Natural killer cell treated with Interleukin-12 subunit alpha and Interleukin-12 subunit beta and Interleukin-15 and Interleukin-18, amount 100 ng/mL, for 72 hours (primary cell): Measurements from ENCODE around the gene CXCL14. TPM values are rescaled to one million over a fixed set of nuclear protein-coding genes. Genes with fewer than 3 reads are reported as not detected.
A peak's percentile ranks its signal among the peaks of the same experiment; 100 is the strongest.

Source experiments
- ATAC-seq, 2 donors: fragments of 150-1000 bp; cut with Tn5 transposase in 1 of 2; sonication (Bioruptor Pico), chemical (Tn5 transposase) in 1 of 2; 2 replicates each; pipeline ENCODE4 v1.10.0; 2021
- DNase-seq: peaks from one replicate; pipeline ENCODE4 v3.0.0; 2022; ENCODE audit warnings: low spot score
- H3K27ac Mint-ChIP-seq, 2 donors: 1 replicate in 1 of 2; 2 replicates in 1 of 2; pipeline ENCODE4 v1.8.0; 2022; ENCODE audit warnings: mixed read lengths in 2 of 2, mild to moderate bottlenecking in 1 of 2, moderate library complexity in 1 of 2
- H3K27me3 Mint-ChIP-seq, 2 donors: 1 replicate in 1 of 2; 2 replicates in 1 of 2; pipeline ENCODE4 v1.8.0; 2022; ENCODE audit warnings: mixed read lengths in 2 of 2
- H3K36me3 Mint-ChIP-seq: one replicate; pipeline ENCODE4 v1.8.0; 2022; ENCODE audit warnings: mixed read lengths
- H3K4me1 Mint-ChIP-seq, 2 donors: 1 replicate in 1 of 2; 2 replicates in 1 of 2; pipeline ENCODE4 v1.8.0; 2022; ENCODE audit warnings: low read depth in 2 of 2, mixed read lengths in 2 of 2, mild to moderate bottlenecking in 1 of 2
- H3K4me3 Mint-ChIP-seq: one replicate; pipeline ENCODE4 v1.8.0; 2022; ENCODE audit warnings: mixed read lengths
- H3K9me3 Mint-ChIP-seq: 2 replicates; pipeline ENCODE4 v1.8.0; 2022; ENCODE audit warnings: mixed read lengths
- total RNA-seq, 2 donors: library from RNA; stranded (reverse); gene quantifications; one replicate each; pipeline ENCODE4 v1.2.3, GENCODE V29; 2022

The CXCL14 gene
- total RNA-seq, 2 donors from 2014 or later, result not detected

GRCh38 chr5:135602882-135603721 lies 24.3 kb upstream of the CXCL14 start:
- H3K27ac Mint-ChIP-seq, result no peak overlapping the region
- peaks cover 6 to 18% of the 10 kb centered on the region in 2 donors for H3K27me3 Mint-ChIP-seq
- no peak overlapping the region for H3K4me3 Mint-ChIP-seq
- no peak for ATAC-seq
- no peak for DNase-seq
- no peaks in the 10 kb centered on the region for H3K4me1 Mint-ChIP-seq
- no peaks in the 10 kb centered on the region for H3K9me3 Mint-ChIP-seq
- H3K36me3 Mint-ChIP-seq, result no peaks in the 10 kb centered on the region

- H3K36me3 Mint-ChIP-seq, result no peaks in the 10 kb centered on the region
- no peak overlapping the region for H3K4me3 Mint-ChIP-seq
- ATAC-seq (no peak), DNase-seq (no peak)
- no peaks in the 10 kb centered on the region for H3K9me3 Mint-ChIP-seq
- H3K27me3 Mint-ChIP-seq, result peaks cover 6 to 11% of the 10 kb centered on the region in 2 donors
- no peaks in the 10 kb centered on the region for H3K4me1 Mint-ChIP-seq
- no peak overlapping the region for H3K27ac Mint-ChIP-seq
These were observed 22.7 kb upstream of the CXCL14 start for GRCh38 chr5:135601466-135601865.

- peaks cover 7 to 11% of the 10 kb centered on the region in 2 donors for H3K27me3 Mint-ChIP-seq
- H3K27ac Mint-ChIP-seq, result no peak overlapping the region
- DNase-seq (no peak), ATAC-seq (peak in 1 of 2 donors; percentile 18)
- H3K4me3 Mint-ChIP-seq, result no peak overlapping the region
- H3K36me3 Mint-ChIP-seq, result no peaks in the 10 kb centered on the region
- H3K9me3 Mint-ChIP-seq, result no peaks in the 10 kb centered on the region
- H3K4me1 Mint-ChIP-seq, result no peaks in the 10 kb centered on the region
These were observed 22.2 kb upstream of the CXCL14 start for GRCh38 chr5:135600971-135601381.

GRCh38 chr5:135600152-135600570 lies 21.4 kb upstream of the CXCL14 start:
- no peak for DNase-seq
- ATAC-seq, result no peak
- Mint-ChIP-seq H3K4me3 (no peak overlapping the region), H3K4me1 (no peaks in the 10 kb centered on the region), H3K27me3 (peaks cover 7 to 11% of the 10 kb centered on the region in 2 donors), H3K27ac (no peak overlapping the region), H3K9me3 (no peaks in the 10 kb centered on the region), H3K36me3 (no peaks in the 10 kb centered on the region)

GRCh38 chr5:135599421-135600151 lies 20.8 kb upstream of the CXCL14 start:
- Mint-ChIP-seq H3K4me3 (no peak overlapping the region), H3K27ac (no peak overlapping the region), H3K27me3 (peaks cover 7 to 11% of the 10 kb centered on the region in 2 donors), H3K36me3 (no peaks in the 10 kb centered on the region), H3K4me1 (no peaks in the 10 kb centered on the region), H3K9me3 (no peaks in the 10 kb centered on the region)
- ATAC-seq (no peak), DNase-seq (no peak)

GRCh38 chr5:135598691-135599395 lies 20.1 kb upstream of the CXCL14 start:
- Mint-ChIP-seq H3K9me3 (no peaks in the 10 kb centered on the region), H3K36me3 (no peaks in the 10 kb centered on the region)
- no peak for DNase-seq

GRCh38 chr5:135596788-135597187 lies 18.0 kb upstream of the CXCL14 start:
- H3K27ac Mint-ChIP-seq, result no peak overlapping the region
- ATAC-seq (no peak), DNase-seq (no peak)
- no peaks in the 10 kb centered on the region for H3K36me3 Mint-ChIP-seq
- peaks cover 11 to 18% of the 10 kb centered on the region in 2 donors for H3K27me3 Mint-ChIP-seq
- H3K9me3 Mint-ChIP-seq, result no peaks in the 10 kb centered on the region
- no peak overlapping the region for H3K4me3 Mint-ChIP-seq
- H3K4me1 Mint-ChIP-seq, result no peaks in the 10 kb centered on the region

More at GRCh38 chr5:135598691-135599395, 20.1 kb upstream of the CXCL14 start:
- H3K4me3 Mint-ChIP-seq, result no peak overlapping the region
- peaks cover 7 to 11% of the 10 kb centered on the region in 2 donors for H3K27me3 Mint-ChIP-seq
- no peak overlapping the region for H3K27ac Mint-ChIP-seq
- no peak for ATAC-seq
- no peaks in the 10 kb centered on the region for H3K4me1 Mint-ChIP-seq

- no peaks in the 10 kb centered on the region for H3K36me3 Mint-ChIP-seq
- H3K27me3 Mint-ChIP-seq, result peaks cover 13 to 18% of the 10 kb centered on the region in 2 donors
- H3K27ac Mint-ChIP-seq, result no peak overlapping the region
- H3K4me3 Mint-ChIP-seq, result no peak overlapping the region
- no peak for ATAC-seq
- no peak for DNase-seq
- no peaks in the 10 kb centered on the region for H3K4me1 Mint-ChIP-seq
- no peaks in the 10 kb centered on the region for H3K9me3 Mint-ChIP-seq
These were observed 17.5 kb upstream of the CXCL14 start for GRCh38 chr5:135596157-135596763.

- H3K4me1 Mint-ChIP-seq, result no peaks in the 10 kb centered on the region
- H3K27ac Mint-ChIP-seq, result no peak overlapping the region
- peaks cover 11% of the 10 kb centered on the region in 2 donors for H3K27me3 Mint-ChIP-seq
- no peak for ATAC-seq
- H3K4me3 Mint-ChIP-seq, result no peak overlapping the region
- H3K9me3 Mint-ChIP-seq, result no peaks in the 10 kb centered on the region
- DNase-seq, result no peak
- H3K36me3 Mint-ChIP-seq, result no peaks in the 10 kb centered on the region
These were observed 15.7 kb upstream of the CXCL14 start for GRCh38 chr5:135594416-135594960.

- Mint-ChIP-seq H3K9me3 (no peaks in the 10 kb centered on the region), H3K27ac (no peak overlapping the region), H3K27me3 (peaks cover 8 to 11% of the 10 kb centered on the region in 2 donors), H3K4me3 (no peak overlapping the region), H3K36me3 (no peaks in the 10 kb centered on the region), H3K4me1 (no peaks in the 10 kb centered on the region)
- DNase-seq (no peak), ATAC-seq (no peak)
These were observed 15.1 kb upstream of the CXCL14 start for GRCh38 chr5:135593886-135594285.

- H3K4me1 Mint-ChIP-seq, result no peaks in the 10 kb centered on the region
- no peaks in the 10 kb centered on the region for H3K36me3 Mint-ChIP-seq
- H3K27me3 Mint-ChIP-seq, result peaks cover 8 to 11% of the 10 kb centered on the region in 2 donors
- no peak for ATAC-seq
- H3K27ac Mint-ChIP-seq, result no peak overlapping the region
- H3K4me3 Mint-ChIP-seq, result no peak overlapping the region
- no peaks in the 10 kb centered on the region for H3K9me3 Mint-ChIP-seq
- no peak for DNase-seq
These were observed 14.3 kb upstream of the CXCL14 start for GRCh38 chr5:135593141-135593540.

GRCh38 chr5:135592312-135593045 lies 13.7 kb upstream of the CXCL14 start:
- DNase-seq, result no peak
- no peak overlapping the region for H3K27ac Mint-ChIP-seq
- H3K9me3 Mint-ChIP-seq, result no peaks in the 10 kb centered on the region
- H3K36me3 Mint-ChIP-seq, result no peaks in the 10 kb centered on the region
- no peak for ATAC-seq
- H3K4me1 Mint-ChIP-seq, result no peaks in the 10 kb centered on the region
- H3K27me3 Mint-ChIP-seq, result peaks cover 8 to 11% of the 10 kb centered on the region in 2 donors
- no peak overlapping the region for H3K4me3 Mint-ChIP-seq

- Mint-ChIP-seq H3K36me3 (no peaks in the 10 kb centered on the region), H3K27me3 (peaks cover 6 to 8% of the 10 kb centered on the region in 2 donors), H3K4me3 (no peak overlapping the region), H3K27ac (no peak overlapping the region), H3K4me1 (no peaks in the 10 kb centered on the region), H3K9me3 (no peaks in the 10 kb centered on the region)
- ATAC-seq (no peak), DNase-seq (no peak)
These were observed 12.5 kb upstream of the CXCL14 start for GRCh38 chr5:135591277-135591676.
